Activated naive CD8-positive, alpha-beta T cell (primary cell): ENCODE results near the gene NCF2.
"Not testable (repeated sequence)": the region's sequence is repeated elsewhere in the genome, so short reads cannot be mapped to it uniquely, and the experiment has no call there.

Experiments
- H3K27ac Mint-ChIP-seq: one replicate; pipeline ENCODE4 v1.8.0; 2021; ENCODE audit warnings: mixed read lengths
- H3K27me3 Mint-ChIP-seq: one replicate; pipeline ENCODE4 v1.8.0; 2021; ENCODE audit warnings: mixed read lengths
- H3K36me3 Mint-ChIP-seq: one replicate; pipeline ENCODE4 v1.8.0; 2021; ENCODE audit warnings: mixed read lengths
- H3K4me1 Mint-ChIP-seq: one replicate; pipeline ENCODE4 v1.8.0; 2021; ENCODE audit warnings: low read depth, mixed read lengths
- H3K4me3 Mint-ChIP-seq: one replicate; pipeline ENCODE4 v1.8.0; 2021; ENCODE audit warnings: mild to moderate bottlenecking, mixed read lengths
- H3K9me3 Mint-ChIP-seq: one replicate; pipeline ENCODE4 v1.8.0; 2021; ENCODE audit warnings: low read depth, mixed read lengths

Gene NCF2

GRCh38 chr1:183622884-183623785, 32.9 kb upstream of the NCF2 start:
- Mint-ChIP-seq H3K9me3 (no peaks in the 10 kb centered on the region), H3K36me3 (peaks cover 3% of the 10 kb centered on the region), H3K27me3 (no peaks in the 10 kb centered on the region), H3K4me3 (no peak overlapping the region), H3K27ac (peak overlapping the region; percentile 89), H3K4me1 (peaks cover 35% of the 10 kb centered on the region)

DNA sequence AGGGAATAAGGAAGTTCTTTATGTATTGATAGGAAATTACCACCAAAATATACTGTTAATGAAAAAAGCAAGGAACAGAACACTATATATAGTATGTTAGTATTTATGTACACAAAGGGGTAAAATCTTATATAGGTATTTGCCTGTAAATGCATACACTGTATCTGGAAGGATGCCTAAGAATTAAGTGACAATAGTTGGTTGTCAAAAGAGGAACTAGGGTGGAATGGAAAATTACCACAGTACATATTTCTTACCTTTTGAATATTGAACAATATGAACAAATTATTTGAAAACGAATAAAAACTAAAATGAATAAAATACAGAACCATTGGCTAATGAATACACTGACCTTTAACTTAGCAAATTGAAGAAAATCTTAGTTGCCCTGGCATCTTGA, 31.8 kb upstream of the NCF2 start:
- no peaks in the 10 kb centered on the region for H3K27me3 Mint-ChIP-seq
- H3K27ac Mint-ChIP-seq = peak overlapping the region; percentile 66
- H3K36me3 Mint-ChIP-seq = peaks cover 3% of the 10 kb centered on the region
- H3K4me1 Mint-ChIP-seq = peaks cover 33% of the 10 kb centered on the region
- H3K9me3 Mint-ChIP-seq = no peaks in the 10 kb centered on the region
- H3K4me3 Mint-ChIP-seq = no peak overlapping the region

GRCh38 chr1:183620311-183620710, 30.1 kb upstream of the NCF2 start:
- H3K27ac Mint-ChIP-seq = peak overlapping the region; percentile 76
- H3K4me3 Mint-ChIP-seq = no peak overlapping the region
- H3K4me1 Mint-ChIP-seq = peaks cover 21% of the 10 kb centered on the region
- no peaks in the 10 kb centered on the region for H3K27me3 Mint-ChIP-seq
- peaks cover 3% of the 10 kb centered on the region for H3K36me3 Mint-ChIP-seq
- H3K9me3 Mint-ChIP-seq = no peaks in the 10 kb centered on the region

GRCh38 chr1:183619781-183620180, 29.5 kb upstream of the NCF2 start:
- H3K36me3 Mint-ChIP-seq = peaks cover 3% of the 10 kb centered on the region
- H3K27me3 Mint-ChIP-seq = no peaks in the 10 kb centered on the region
- peak overlapping the region; percentile 66 for H3K27ac Mint-ChIP-seq
- H3K4me3 Mint-ChIP-seq = no peak overlapping the region
- H3K4me1 Mint-ChIP-seq = peaks cover 22% of the 10 kb centered on the region
- no peaks in the 10 kb centered on the region for H3K9me3 Mint-ChIP-seq

- not testable (repeated sequence) for H3K27ac Mint-ChIP-seq, H3K4me3 Mint-ChIP-seq, H3K27me3 Mint-ChIP-seq
Observed at GRCh38 chr1:183618202-183618601, 27.9 kb upstream of the NCF2 start.

DNA sequence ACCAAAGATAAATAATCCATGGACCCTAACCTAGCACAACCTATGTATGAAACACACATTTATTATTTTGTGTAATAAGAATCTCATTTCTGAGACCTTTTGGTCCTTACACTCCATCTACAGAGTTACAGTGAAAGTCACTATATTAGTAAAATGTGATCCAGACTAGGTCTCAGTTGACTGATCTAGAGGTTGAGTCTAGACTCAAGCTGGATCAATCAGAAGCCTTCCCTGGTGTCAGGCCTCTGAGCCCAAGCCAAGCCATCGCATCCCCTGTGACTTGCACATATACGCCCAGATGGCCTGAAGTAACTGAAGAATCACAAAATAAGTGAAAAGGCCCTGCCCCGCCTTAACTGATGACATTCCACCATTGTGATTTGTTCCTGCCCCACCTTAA, 22.7 kb upstream of the NCF2 start:
- not testable (repeated sequence) for H3K27ac Mint-ChIP-seq, H3K4me3 Mint-ChIP-seq, H3K36me3 Mint-ChIP-seq, H3K4me1 Mint-ChIP-seq, H3K27me3 Mint-ChIP-seq, H3K9me3 Mint-ChIP-seq

More at GRCh38 chr1:183618202-183618601, 27.9 kb upstream of the NCF2 start:
- H3K4me1 Mint-ChIP-seq = peaks cover 21% of the 10 kb centered on the region
- H3K9me3 Mint-ChIP-seq, H3K36me3 Mint-ChIP-seq: not testable (repeated sequence)

DNA sequence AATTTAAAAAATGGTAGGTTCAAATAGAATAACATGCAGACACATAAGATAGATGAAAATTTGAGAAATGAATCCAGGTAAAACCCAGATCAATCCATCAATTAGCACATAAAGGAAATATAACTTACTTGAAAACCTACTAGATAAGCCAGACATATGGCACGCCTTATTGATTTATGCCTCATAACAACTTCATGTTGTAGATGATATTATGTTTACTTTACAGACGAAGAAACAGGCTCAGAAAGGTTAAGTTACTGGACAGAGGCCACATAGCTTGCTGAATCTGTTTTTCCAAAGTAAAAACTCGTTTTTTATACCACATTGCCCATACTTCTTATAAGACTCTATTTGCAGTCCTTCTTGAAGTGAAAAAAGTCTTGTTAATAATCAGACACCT, 22.1 kb upstream of the NCF2 start:
- H3K27me3 Mint-ChIP-seq = peaks cover 1% of the 10 kb centered on the region
- no peaks in the 10 kb centered on the region for H3K36me3 Mint-ChIP-seq
- no peaks in the 10 kb centered on the region for H3K9me3 Mint-ChIP-seq
- no peak overlapping the region for H3K4me3 Mint-ChIP-seq
- H3K4me1 Mint-ChIP-seq = peaks cover 4% of the 10 kb centered on the region
- H3K27ac Mint-ChIP-seq = no peak overlapping the region

DNA sequence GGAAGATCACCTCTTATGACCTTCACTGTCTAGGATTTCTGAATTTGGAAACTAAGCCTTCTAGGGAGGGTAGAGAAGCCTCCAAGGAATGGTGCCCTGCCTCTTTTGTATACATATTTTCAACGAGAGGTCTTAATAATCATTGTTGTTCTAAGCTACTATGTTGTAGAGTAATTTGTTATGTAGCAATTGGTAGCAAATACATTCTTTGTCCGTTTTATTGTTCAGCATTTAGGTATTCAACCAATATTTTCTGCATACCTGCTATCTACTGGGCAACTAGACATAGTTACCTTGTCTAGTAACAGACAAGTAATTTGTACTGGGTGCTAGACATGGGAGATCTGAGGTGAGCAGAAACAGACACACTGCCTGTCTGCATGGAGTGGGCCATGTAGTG, 20.8 kb upstream of the NCF2 start:
- peaks cover 2% of the 10 kb centered on the region for H3K4me1 Mint-ChIP-seq
- H3K36me3 Mint-ChIP-seq = no peaks in the 10 kb centered on the region
- no peak overlapping the region for H3K27ac Mint-ChIP-seq
- H3K27me3 Mint-ChIP-seq = peaks cover 1% of the 10 kb centered on the region
- H3K4me3 Mint-ChIP-seq = no peak overlapping the region
- no peaks in the 10 kb centered on the region for H3K9me3 Mint-ChIP-seq

- Mint-ChIP-seq H3K9me3 (no peaks in the 10 kb centered on the region), H3K27ac (no peak overlapping the region), H3K27me3 (peaks cover 1% of the 10 kb centered on the region), H3K4me3 (no peak overlapping the region), H3K36me3 (no peaks in the 10 kb centered on the region), H3K4me1 (peaks cover 2% of the 10 kb centered on the region)
Observed at GRCh38 chr1:183609759-183610452, 19.6 kb upstream of the NCF2 start.

DNA sequence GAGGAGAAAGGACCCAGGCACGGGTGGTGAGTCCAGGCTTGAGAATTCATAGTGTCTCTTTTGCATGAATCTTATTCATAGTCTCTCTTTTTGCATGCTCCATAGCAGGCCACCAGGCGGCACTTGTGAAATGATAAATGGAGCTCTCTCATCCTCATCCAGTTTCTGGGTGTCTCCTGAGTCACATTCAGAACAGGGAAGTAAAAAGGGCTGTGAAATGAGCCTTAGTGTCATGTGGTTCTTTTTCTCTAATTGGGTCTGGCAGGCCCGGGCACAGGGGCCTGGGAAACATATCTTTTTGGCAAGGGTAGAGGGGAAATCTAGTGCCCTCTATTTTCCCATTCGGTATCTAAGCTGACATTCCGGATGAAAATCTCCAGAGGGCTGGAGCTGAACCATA, 19.1 kb upstream of the NCF2 start:
- peaks cover 3% of the 10 kb centered on the region for H3K27me3 Mint-ChIP-seq
- H3K4me3 Mint-ChIP-seq = no peak overlapping the region
- no peaks in the 10 kb centered on the region for H3K4me1 Mint-ChIP-seq
- no peaks in the 10 kb centered on the region for H3K36me3 Mint-ChIP-seq
- no peaks in the 10 kb centered on the region for H3K9me3 Mint-ChIP-seq
- no peak overlapping the region for H3K27ac Mint-ChIP-seq

DNA sequence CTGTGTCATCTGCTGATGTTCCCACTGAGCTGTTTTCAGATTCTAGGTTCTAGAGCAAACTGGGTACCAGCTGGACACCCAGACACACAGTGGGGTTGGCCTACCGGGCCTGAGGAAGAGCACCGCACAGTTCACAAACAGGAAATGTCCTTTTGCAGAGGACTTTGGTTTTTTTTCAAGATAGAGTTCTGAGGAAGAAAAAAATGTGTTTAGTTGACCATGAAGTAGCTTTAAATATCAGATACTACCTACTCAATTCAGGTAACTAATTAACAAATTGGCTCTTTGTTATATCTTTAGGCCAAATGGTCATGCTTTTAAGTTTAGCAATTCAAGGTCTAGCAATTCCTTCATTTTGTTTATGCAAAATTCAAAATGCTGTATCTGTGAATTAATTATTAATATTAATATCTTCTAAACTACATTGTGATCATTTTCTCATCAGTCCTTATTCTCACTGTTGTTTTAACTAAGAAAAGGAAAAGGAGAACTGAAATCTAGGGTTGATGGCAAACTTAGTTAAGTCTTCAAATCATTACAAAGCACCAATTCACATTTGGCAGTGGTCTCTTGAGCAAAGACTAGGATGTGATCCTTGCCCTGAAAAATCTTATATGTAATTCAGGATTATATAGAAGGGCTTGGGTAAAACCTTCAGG, 17.2 kb upstream of the NCF2 start:
- Mint-ChIP-seq H3K9me3 (no peaks in the 10 kb centered on the region), H3K4me3 (no peak overlapping the region), H3K27me3 (peaks cover 3% of the 10 kb centered on the region), H3K4me1 (peaks cover 2% of the 10 kb centered on the region), H3K27ac (no peak overlapping the region), H3K36me3 (no peaks in the 10 kb centered on the region)

DNA sequence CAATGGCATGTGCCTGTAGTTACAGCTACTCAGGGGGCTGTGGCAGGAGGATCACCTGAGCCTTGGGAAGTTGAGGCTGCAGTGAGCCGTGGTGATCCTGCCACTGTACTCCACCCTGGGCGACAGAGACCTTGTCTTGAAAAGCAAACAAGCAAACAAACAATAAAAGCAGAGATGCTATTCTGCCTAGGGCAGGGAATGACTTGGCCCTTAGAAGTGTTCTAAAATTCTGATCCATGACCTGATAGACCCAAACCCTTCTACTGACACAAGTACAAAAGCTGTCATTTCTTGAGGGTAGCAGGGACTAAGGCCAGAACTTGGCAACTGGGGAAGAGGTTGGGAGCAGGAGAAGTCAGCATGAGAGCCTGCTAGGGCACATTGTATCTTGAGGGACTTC, 15.6 kb upstream of the NCF2 start:
- Mint-ChIP-seq H3K36me3 (no peaks in the 10 kb centered on the region), H3K4me3 (no peak overlapping the region), H3K27me3 (peaks cover 5% of the 10 kb centered on the region), H3K9me3 (no peaks in the 10 kb centered on the region), H3K4me1 (peaks cover 2% of the 10 kb centered on the region), H3K27ac (no peak overlapping the region)

GRCh38 chr1:183604815-183605214, 14.6 kb upstream of the NCF2 start:
- H3K9me3 Mint-ChIP-seq = no peaks in the 10 kb centered on the region
- peaks cover 5% of the 10 kb centered on the region for H3K27me3 Mint-ChIP-seq
- H3K27ac Mint-ChIP-seq = no peak overlapping the region
- peaks cover 2% of the 10 kb centered on the region for H3K4me1 Mint-ChIP-seq
- H3K36me3 Mint-ChIP-seq = no peaks in the 10 kb centered on the region
- no peak overlapping the region for H3K4me3 Mint-ChIP-seq

DNA sequence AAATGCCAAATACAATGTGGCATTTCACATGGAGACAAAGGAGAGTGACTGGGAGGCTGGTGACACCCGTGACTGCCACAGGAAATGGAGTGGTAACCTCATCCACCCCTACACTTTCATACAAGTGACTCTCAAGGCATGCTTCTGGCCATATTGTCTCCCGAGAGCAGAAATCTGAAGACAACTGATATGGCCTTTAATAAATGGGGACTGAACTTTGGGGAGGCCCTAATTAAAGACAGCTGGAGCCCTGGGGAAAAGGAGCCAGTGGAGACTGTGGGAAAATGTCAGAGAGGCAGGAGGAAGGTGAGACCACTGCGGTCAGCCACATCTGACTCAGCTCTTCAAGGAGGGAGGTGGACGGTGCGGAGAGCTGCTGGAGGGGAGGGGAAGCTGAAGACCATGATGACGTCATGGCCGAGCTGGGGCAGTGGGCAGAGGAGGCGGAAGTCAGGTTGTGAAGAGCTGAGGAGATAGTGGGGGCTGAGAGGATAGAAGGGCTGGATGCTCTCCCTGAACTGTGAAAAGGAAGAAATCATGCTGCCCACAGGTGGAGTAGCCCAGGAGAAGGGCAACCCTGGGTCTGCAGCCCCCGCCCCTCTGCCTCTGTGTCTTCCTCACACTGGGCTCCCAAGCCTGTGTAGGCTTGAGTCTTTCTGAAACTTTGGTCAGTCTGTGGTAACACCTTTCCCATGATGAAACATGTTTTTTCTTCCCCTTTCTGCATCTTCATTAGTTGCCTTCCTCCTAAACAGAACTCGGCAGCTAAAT, 14.0 kb upstream of the NCF2 start:
- no peaks in the 10 kb centered on the region for H3K36me3 Mint-ChIP-seq
- peaks cover 2% of the 10 kb centered on the region for H3K4me1 Mint-ChIP-seq
- H3K27me3 Mint-ChIP-seq = peaks cover 4% of the 10 kb centered on the region
- H3K27ac Mint-ChIP-seq = no peak overlapping the region
- H3K4me3 Mint-ChIP-seq = no peak overlapping the region
- H3K9me3 Mint-ChIP-seq = no peaks in the 10 kb centered on the region
